KG1 (cell line): ENCODE measurements around the gene BBS1.
A peak's percentile ranks its signal among the peaks of the same experiment; 100 is the strongest.
"Not testable (repeated sequence)": the region's sequence is repeated elsewhere in the genome, so short reads cannot be mapped to it uniquely, and the experiment has no call there.

ENCODE experiments used
- DNase-seq: peaks from one replicate; lab custom pipeline; 2025; lab: John Stamatoyannopoulos, UW

BBS1 gene

DNA sequence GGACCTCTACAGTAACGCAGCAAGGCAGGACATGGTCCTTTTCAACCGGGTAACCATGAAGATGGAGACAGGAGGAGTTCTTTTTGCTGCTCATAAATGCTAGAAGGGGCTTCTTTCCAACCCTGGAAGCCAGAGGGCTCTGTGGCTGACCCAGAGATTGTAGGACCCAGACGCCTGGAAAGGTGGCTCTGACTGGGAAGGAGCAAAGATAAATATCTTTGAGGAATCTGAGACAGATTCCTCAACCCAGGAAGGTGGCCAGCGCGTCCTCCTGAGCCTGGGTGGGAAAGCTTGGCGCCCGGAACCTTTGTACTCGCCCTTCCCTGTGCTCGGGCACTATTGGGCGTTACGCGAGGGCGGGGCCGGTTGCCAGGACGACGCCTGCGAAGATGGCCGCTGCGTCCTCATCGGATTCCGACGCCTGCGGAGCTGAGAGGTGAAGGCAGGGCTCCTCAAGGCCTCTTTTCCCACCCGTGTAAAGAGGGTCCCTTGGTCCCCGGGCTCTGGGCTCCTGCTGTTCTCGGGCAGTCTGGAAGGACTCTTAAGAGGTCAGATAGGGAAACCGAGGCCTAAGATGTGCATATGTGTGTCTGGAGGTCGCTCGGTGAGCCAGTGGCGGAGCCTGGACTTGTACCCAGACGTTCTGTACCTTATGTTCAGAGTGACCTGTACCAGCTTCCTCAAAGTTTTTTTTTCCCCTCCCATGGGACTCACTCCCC, at the start of gene BBS1:
Gene BBS1 (plus strand): TSS at position 365 of the 719 bp plus-strand sequence. CDS start 25 bp downstream, at position 390.
- DNase-seq: peak; percentile 81

- DNase-seq: no peak
Observed at GRCh38 chr11:66462010-66462409, 48.4 kb upstream of the BBS1 start.

DNA sequence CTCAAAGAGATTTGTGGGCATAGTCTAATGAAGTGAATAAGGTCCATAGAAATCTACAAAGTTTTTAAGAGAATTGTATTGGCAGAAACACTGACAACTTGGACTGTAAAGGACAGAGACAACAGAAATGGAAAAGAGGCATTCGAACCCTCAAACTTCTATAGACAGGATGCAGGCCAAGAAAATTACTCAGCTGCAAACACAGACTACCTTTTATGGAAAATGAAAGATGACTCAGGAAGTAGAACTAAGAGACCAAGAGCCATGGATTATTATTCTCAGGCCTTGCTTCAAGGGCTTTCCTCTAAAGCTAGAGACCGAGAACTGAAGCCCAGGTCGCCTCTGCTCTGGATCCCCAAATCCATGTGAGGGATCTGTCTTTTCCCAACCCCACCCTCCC, 47.5 kb upstream of the BBS1 start:
- no peak for DNase-seq

DNA sequence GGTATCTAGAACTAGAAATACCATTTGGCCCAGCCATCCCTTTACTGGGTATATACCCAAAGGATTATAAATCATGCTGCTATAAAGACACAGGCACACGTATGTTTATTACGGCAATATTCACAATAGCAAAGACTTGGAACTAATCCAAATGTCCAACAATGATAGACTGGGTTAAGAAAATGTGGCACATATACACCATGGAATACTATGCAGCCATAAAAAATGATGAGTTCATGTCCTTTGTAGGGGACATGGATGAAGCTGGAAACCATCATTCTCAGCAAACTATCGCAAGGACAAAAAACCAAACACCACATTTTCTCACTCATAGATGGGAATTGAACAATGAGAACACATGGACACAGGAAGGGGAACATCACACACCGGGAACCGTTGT, 46.3 kb upstream of the BBS1 start:
- DNase-seq: not testable (repeated sequence)

DNA sequence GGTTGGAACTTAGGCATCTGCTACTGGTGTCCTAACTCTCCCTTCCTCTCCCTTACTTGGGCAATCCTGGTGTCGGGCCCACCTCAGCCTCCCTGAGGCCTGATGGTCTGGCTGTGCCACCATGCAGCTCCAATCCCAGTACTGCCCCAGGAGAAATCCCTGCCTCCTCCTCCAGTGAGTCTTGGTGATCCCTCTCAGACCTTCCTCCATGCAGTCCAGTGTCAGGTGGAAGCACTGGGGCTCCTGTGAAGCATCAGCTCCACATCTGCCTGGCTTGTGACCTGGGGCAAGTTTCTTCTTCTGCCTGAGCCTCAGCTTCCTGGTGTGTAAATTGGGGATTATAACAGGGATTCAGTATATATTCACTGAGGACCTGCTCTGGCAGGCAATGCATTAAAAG, 45.5 kb upstream of the BBS1 start:
- no peak for DNase-seq

- no peak for DNase-seq
Observed at GRCh38 chr11:66465373-66466224, 44.8 kb upstream of the BBS1 start.

GRCh38 chr11:66466225-66467033, 44.0 kb upstream of the BBS1 start, which contains the start of gene PELI3:
Gene PELI3, plus strand, starts transcription at chr11:66466905. Its CDS starts 1,224 bp downstream, at chr11:66468129.
- peak; percentile 46 for DNase-seq

DNA sequence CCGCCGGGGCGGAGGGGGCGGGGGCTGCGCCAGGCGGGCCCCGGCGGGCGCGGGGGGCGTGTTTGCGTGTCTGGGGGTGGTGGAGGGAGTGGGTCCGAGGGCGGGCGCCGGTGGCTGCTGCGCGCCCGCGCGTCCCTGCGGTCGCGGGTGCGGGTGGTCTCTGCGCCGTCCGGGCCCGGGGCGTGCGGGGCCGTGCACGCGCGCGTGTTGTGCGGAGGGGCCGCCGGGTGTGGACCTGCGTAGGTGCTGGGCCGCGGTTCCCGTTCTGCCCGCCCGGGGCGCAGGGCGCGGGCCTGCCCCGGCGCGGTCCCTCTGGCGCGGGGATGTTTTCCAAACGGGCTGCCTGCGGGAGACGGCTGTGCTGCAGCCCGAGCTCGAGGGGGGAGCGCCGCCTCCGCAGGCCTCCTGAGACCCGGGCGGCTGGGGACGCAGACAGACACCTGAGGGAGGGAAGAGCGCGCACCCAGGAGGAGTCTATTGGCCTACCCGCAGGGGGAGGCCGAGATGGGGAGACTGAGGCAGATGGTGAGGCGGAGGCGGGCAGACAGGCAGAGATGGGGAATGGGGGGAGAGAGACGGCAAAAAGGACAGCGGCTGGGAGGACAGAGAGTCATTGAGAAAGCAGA, 43.3 kb upstream of the BBS1 start:
- no peak for DNase-seq

DNA sequence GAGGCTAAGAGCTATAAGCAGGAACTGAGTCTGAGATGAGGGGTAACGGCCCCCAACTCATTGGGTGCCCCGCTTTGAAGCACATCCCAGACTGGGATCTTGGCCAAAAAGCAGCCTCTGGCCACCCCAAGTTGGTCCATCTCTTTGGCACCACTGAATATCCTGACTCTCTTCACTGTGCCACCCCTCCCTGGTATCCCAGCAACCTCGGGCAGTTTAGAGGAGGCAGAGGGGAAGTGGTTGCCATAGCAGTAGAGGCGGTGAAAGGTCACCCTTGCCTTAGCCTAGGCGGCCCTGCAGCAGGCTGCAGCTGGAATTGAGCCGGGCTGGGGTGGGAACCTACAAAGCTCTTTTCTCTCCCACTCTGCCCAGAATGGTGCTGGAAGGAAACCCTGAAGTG, 42.7 kb upstream of the BBS1 start:
- DNase-seq: no peak

- DNase-seq: no peak
Observed at GRCh38 chr11:66468691-66469090, 41.7 kb upstream of the BBS1 start.

- no peak for DNase-seq
Observed at GRCh38 chr11:66469441-66469840, 41.0 kb upstream of the BBS1 start.

- no peak for DNase-seq
Observed at GRCh38 chr11:66470015-66470414, 40.4 kb upstream of the BBS1 start.

- no peak for DNase-seq
Observed at GRCh38 chr11:66471142-66471541, 39.3 kb upstream of the BBS1 start.

GRCh38 chr11:66472054-66472453, 38.4 kb upstream of the BBS1 start:
- no peak for DNase-seq

GRCh38 chr11:66473167-66473566, 37.3 kb upstream of the BBS1 start:
- DNase-seq: no peak

DNA sequence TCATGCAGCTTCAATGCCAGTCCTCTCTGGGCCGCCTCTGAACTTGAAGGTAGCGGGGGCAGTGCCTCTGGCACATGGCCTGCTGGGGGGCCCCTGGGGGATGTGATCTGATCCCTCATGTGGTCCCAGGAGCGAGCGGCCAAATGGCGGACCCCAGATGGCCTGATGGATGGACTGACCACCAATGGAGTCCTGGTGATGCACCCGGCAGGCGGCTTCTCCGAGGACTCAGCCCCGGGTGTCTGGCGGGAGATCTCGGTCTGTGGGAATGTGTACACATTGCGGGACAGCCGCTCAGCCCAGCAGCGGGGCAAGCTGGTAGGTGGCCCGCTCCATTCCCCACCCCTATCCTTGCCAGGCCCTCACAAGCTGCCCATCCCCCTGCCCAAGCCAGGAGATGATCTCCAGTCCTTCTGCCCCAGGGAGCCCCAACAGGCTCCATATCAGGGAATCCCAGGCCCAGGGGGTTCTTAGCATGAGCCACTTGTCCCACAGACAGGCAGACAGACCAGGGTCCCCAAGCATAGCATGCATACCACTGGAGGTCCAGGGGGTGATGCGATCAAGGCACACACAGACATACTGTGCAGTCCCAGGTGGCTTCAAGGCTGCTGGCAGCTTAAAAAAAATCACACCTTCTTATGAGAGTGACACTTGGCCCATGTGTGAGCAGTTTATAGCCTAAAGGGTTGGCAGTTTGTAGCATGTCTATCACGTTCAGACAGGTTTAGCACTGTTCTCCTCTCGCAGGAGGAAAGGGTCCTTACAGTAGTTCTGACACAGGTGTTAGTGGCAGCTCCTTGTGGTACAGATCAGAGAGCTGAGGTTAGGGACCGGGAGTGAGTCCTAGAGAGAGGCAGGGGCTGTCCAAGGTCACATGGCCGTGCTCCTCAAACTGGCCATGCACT, 36.6 kb upstream of the BBS1 start:
- DNase-seq: no peak

- DNase-seq: no peak
Observed at GRCh38 chr11:66475349-66476172, 34.9 kb upstream of the BBS1 start.

- no peak for DNase-seq
Observed at GRCh38 chr11:66476173-66476840, 34.1 kb upstream of the BBS1 start.

DNA sequence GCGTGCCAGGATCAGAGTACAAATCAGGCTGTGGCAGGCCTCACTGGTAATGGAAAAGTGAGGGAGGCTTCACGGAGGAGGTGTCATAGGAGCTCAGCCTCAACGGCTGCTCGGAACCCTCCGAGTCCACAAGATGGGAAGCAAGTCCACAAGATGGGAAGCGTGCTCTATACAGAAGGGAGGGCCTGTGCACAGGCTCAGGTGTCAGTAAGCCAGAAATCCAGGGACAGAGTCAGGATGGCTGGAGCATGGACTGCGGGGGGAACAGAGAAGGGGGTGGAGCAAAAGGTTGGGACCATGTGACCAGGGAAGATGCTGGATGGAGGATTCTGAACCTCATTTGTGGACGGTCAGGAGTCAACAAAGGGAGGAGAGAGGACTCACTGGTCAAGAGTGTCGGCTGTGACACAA, 33.6 kb upstream of the BBS1 start:
- no peak for DNase-seq
